K562 (cell line): ENCODE data around the gene LIAS. TPM values are rescaled to one million over a fixed set of nuclear protein-coding genes. Genes with fewer than 3 reads are reported as not detected.
A peak's percentile ranks its signal among the peaks of the same experiment; 100 is the strongest.

Experiments
- ATAC-seq: fragments of 200-7000 bp; cut with Tn5 transposase; 3 replicates; pipeline ENCODE4 v1.9.1; 2020; ENCODE audit warnings: moderate library complexity
- BruUV-seq: library from RNA; stranded (reverse); fragments of 400-500 nt; replicated peaks from 2 replicates; lab custom pipeline; 2021; lab: Mats Ljungman, UMichigan
- CTCF ChIA-PET: fragments of 300-600 bp; formaldehyde crosslinking; extraction: SDS; loops from one replicate; lab custom pipeline; 2021; ENCODE audit warnings: low intra/inter-chr PET ratio; lab: Yijun Ruan, JAX
- POLR2A ChIA-PET: fragments of 300-600, 350-650 bp; sonication (Branson Sonifier 250); formaldehyde crosslinking; extraction: SDS; loops from one replicate; lab custom pipeline; 2021; ENCODE audit warnings: antibody characterized with exemption, inconsistent platforms; lab: Yijun Ruan, JAX
- DNase-seq, 4 experiments: peaks; one replicate each; pipeline versions ENCODE4 v3.0.0 to v3.0.0-alpha.2; 2011 to 2018; ENCODE audit warnings: low spot score in 3 of 4, mixed read lengths in 3 of 4; ENCODE audit errors: extremely low read depth in 1 of 4
- FAIRE-seq: peaks from 2 replicates; lab custom pipeline; 2011; peaks lifted over from hg19 to GRCh38; lab: Jason Lieb, UNC
- H2AFZ ChIP-seq: 2 replicates; pipeline ENCODE4 v1.6.0; 2011; ENCODE audit warnings: low read depth, low read length, control low read depth, inconsistent platforms
- H3K27ac ChIP-seq: fragments of 200-600 bp; 3 replicates; pipeline ENCODE4 v1.8.0; 2011; ENCODE audit warnings: low read depth, mild to moderate bottlenecking, control low read depth, inconsistent platforms, low read length, moderate library complexity, mixed read lengths; ENCODE audit errors: extremely low read depth
- H3K27me3 ChIP-seq, 2 experiments: fragments of 300-600 bp in 1 of 2; 2 replicates in 1 of 2; 3 replicates in 1 of 2; pipeline versions ENCODE4 v1.6.0 to v1.8.0; 2011; ENCODE audit warnings: inconsistent platforms in 2 of 2, low read length in 2 of 2, mild to moderate bottlenecking in 1 of 2, mixed read lengths in 1 of 2, moderate library complexity in 1 of 2; ENCODE audit not compliant: control insufficient read depth in 2 of 2, insufficient read depth in 2 of 2
- H3K36me3 ChIP-seq: fragments of 300-600 bp; 3 replicates; pipeline ENCODE4 v1.8.0; 2011; ENCODE audit warnings: mild to moderate bottlenecking, low read length, inconsistent platforms; ENCODE audit not compliant: control insufficient read depth, insufficient read depth
- H3K4me1 ChIP-seq, 2 experiments: fragments of 200-600 bp in 1 of 2; replicated peaks in 1 of 2; 2 replicates in 1 of 2; 3 replicates in 1 of 2; pipeline versions ENCODE4 v1.5.1 to v1.8.0; 2011; ENCODE audit warnings: inconsistent platforms in 2 of 2, low read length in 2 of 2, mild to moderate bottlenecking in 1 of 2, mixed read lengths in 1 of 2, moderate library complexity in 1 of 2; ENCODE audit not compliant: control insufficient read depth in 2 of 2, insufficient read depth in 2 of 2
- H3K4me2 ChIP-seq: 2 replicates; pipeline ENCODE4 v1.6.1; 2011; ENCODE audit warnings: low read length, control low read depth, inconsistent platforms, mixed read lengths; ENCODE audit not compliant: insufficient read depth
- H3K4me3 ChIP-seq: fragments of 200-600 bp; sonication (generic), shearing (Covaris generic); 2 replicates; pipeline ENCODE4 v1.5.1; 2016; ENCODE audit warnings: control low read depth, inconsistent platforms
- H3K79me2 ChIP-seq: fragments of 200-600 bp; 3 replicates; pipeline ENCODE4 v1.8.0; 2011; ENCODE audit warnings: low read length, inconsistent platforms; ENCODE audit not compliant: control insufficient read depth, insufficient read depth
- H3K9ac ChIP-seq, 2 experiments: 2 replicates each; pipeline versions ENCODE4 v1.6.0 to v1.6.1; 2011; ENCODE audit warnings: low read depth in 2 of 2, low read length in 2 of 2, control low read depth in 1 of 2, inconsistent platforms in 1 of 2, mild to moderate bottlenecking in 1 of 2, mixed read lengths in 1 of 2; ENCODE audit not compliant: insufficient read depth in 1 of 2
- H3K9me1 ChIP-seq: one replicate; pipeline ENCODE4 v1.6.0; 2011; ENCODE audit warnings: inconsistent platforms, mild to moderate bottlenecking, low read length, moderate library complexity; ENCODE audit not compliant: control insufficient read depth, insufficient read depth
- H3K9me3 ChIP-seq: replicated peaks from 2 replicates; pipeline ENCODE4 v1.5.1; 2011; ENCODE audit warnings: low read depth, low read length, inconsistent platforms; ENCODE audit not compliant: control insufficient read depth, insufficient read depth
- H4K20me1 ChIP-seq: replicated peaks from 2 replicates; pipeline ENCODE4 v1.6.1; 2011; ENCODE audit warnings: low read length, inconsistent platforms, mixed read lengths; ENCODE audit not compliant: control insufficient read depth, insufficient read depth
- FOSL1 ChIP-seq: fragments of 200-800 bp; sonication (Bioruptor generic); conservative IDR thresholded peaks from 2 replicates; pipeline ENCODE4 v1.6.1; 2016; ENCODE audit warnings: missing genetic modification characterization, missing compliant biosample characterization
- WGBS: fragments of 100-300 bp; shearing (Covaris generic); methylation state at CpG from one replicate; pipeline ENCODE4 v1.1.6; 2016; ENCODE audit warnings: low coverage, mixed read lengths; ENCODE audit not compliant: insufficient coverage; ENCODE audit errors: missing lambda C conversion rate; 5-methylcytosine and 5-hydroxymethylcytosine counted together
- in situ Hi-C: fragments of 300-500 bp; cut with MboI; formaldehyde crosslinking; loops from 4 replicates; pipeline ENCODE4 v1.15.0; 2018; ENCODE audit warnings: inconsistent platforms, mixed read lengths
- intact Hi-C: fragments of 100-400 bp; cut with micrococcal nuclease; formaldehyde crosslinking; loops from 2 replicates; pipeline ENCODE4 v1.14.2; 2022
- polyA plus RNA-seq, 8 experiments: library from polyadenylated mRNA; depleted of rRNA in 4 of 8; stranded (reverse) in 5 of 8; unstranded in 3 of 8; fragments of >200 nt; fragmentation: Nextera tagmentation in 2 of 8; fragmentation: Illumina TruSeq in 1 of 8; extraction: Ambion mirVana in 2 of 8; extraction: Trizol in 1 of 8; gene quantifications; 2 replicates each; pipeline versions ENCODE4 v1.2.1 to v1.2.3, GENCODE V29; 2011 to 2014; ENCODE audit warnings: inconsistent platforms in 1 of 8, missing spikeins in 1 of 8
- total RNA-seq, 7 experiments: library from RNA; depleted of rRNA in 6 of 7; stranded (reverse); fragments of >200 nt in 6 of 7; fragmentation: Illumina TruSeq in 2 of 7; extraction: Trizol in 2 of 7; gene quantifications; 2 replicates each; pipeline versions ENCODE4 v1.2.1 to v1.2.3, GENCODE V29; 2011 to 2021; ENCODE audit warnings: low replicate concordance in 1 of 7
- TF ChIP-seq, protein P1 (sequence below), 2 experiments: fragments of 450-650 bp in 1 of 2; sonication (generic) in 1 of 2; formaldehyde crosslinking in 1 of 2; IDR thresholded peaks; 2 replicates each; pipeline versions ENCODE4 v1.7.1 to v1.9.0; 2016 to 2022; ENCODE audit warnings: inconsistent platforms in 1 of 2, mild to moderate bottlenecking in 1 of 2, missing genetic modification reagents in 1 of 2

The LIAS gene
- total and polyA plus RNA-seq, 9 of the 15 experiments (the other 6 are each of a cell fraction or from before 2014, with no cell fraction given) = 21.9 to 57.1 (median 42.1) TPM

DNA sequence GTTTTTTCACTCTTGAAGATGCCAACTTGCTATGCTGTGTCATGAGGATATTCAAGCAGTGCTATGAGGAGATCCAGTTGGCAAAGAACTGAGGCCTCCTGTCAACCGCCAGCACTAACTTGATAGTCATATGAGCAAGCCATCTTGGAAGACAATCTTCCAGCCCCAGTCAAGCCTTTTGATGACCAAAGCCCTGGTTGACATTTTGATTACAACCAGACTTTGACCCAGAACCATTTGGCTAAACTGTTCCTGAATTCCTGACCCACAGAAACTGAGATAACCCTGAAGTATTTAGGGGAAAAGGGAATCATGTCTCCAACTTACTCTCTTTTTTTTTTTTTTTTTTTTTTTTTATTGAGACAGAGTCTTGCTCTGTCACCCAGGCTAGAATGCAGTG, 35.5 kb downstream of the LIAS start:
- 45% methylated on average over 1 of the region's 1 CpG for WGBS
- TF ChIP-seq, protein P1, sequence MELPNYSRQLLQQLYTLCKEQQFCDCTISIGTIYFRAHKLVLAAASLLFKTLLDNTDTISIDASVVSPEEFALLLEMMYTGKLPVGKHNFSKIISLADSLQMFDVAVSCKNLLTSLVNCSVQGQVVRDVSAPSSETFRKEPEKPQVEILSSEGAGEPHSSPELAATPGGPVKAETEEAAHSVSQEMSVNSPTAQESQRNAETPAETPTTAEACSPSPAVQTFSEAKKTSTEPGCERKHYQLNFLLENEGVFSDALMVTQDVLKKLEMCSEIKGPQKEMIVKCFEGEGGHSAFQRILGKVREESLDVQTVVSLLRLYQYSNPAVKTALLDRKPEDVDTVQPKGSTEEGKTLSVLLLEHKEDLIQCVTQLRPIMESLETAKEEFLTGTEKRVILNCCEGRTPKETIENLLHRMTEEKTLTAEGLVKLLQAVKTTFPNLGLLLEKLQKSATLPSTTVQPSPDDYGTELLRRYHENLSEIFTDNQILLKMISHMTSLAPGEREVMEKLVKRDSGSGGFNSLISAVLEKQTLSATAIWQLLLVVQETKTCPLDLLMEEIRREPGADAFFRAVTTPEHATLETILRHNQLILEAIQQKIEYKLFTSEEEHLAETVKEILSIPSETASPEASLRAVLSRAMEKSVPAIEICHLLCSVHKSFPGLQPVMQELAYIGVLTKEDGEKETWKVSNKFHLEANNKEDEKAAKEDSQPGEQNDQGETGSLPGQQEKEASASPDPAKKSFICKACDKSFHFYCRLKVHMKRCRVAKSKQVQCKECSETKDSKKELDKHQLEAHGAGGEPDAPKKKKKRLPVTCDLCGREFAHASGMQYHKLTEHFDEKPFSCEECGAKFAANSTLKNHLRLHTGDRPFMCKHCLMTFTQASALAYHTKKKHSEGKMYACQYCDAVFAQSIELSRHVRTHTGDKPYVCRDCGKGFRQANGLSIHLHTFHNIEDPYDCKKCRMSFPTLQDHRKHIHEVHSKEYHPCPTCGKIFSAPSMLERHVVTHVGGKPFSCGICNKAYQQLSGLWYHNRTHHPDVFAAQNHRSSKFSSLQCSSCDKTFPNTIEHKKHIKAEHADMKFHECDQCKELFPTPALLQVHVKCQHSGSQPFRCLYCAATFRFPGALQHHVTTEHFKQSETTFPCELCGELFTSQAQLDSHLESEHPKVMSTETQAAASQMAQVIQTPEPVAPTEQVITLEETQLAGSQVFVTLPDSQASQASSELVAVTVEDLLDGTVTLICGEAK (IDR thresholded peaks at IDR 0.05) = peak; percentile 48; the same call in 1 of the 2 replicates
- TF ChIP-seq, protein P1 (CRISPR knock-in tag; IDR thresholded peaks at IDR 0.05) = no peak
- no peak for TF ChIP-seq FOSL1 (tag)
- H3K4me3 ChIP-seq = no peak overlapping the region
- no TSS peak for BruUV-seq
- no peak for DNase-seq
- no peak overlapping the region for H3K9ac ChIP-seq
- CTCF ChIA-PET = no interaction called here
- H3K4me1 ChIP-seq = no peaks in the 10 kb centered on the region; a peak in 1 of 5 replicates
- ATAC-seq = no peak
- H3K9me3 ChIP-seq = no peaks in the 10 kb centered on the region
- no peak for FAIRE-seq
- POLR2A ChIA-PET = no interaction called here
- no peak overlapping the region for H3K4me2 ChIP-seq
- H4K20me1 ChIP-seq = no peaks in the 10 kb centered on the region
- in situ Hi-C loops (no loop called here), intact Hi-C loops (no loop called here)
- H3K9me1 ChIP-seq = no peaks in the 10 kb centered on the region
- H3K36me3 ChIP-seq = peaks cover 3% of the 10 kb centered on the region; the same call in 1 of the 3 replicates
- H3K27ac ChIP-seq = no peak overlapping the region
- H2AFZ ChIP-seq = no peak overlapping the region
- H3K79me2 ChIP-seq = no peaks in the 10 kb centered on the region
- no peaks in the 10 kb centered on the region for H3K27me3 ChIP-seq
